Measurements from ENCODE around the gene BPNT1. TPM values are rescaled to one million over a fixed set of nuclear protein-coding genes. Genes with fewer than 3 reads are reported as not detected.
A peak's percentile ranks its signal among the peaks of the same experiment; 100 is the strongest.
"Not testable (repeated sequence)": the region's sequence is repeated elsewhere in the genome, so short reads cannot be mapped to it uniquely, and the experiment has no call there.

Gene BPNT1
- total RNA-seq, 2 experiments from 2014 or later: 1.1 to 2.5 TPM

DNA sequence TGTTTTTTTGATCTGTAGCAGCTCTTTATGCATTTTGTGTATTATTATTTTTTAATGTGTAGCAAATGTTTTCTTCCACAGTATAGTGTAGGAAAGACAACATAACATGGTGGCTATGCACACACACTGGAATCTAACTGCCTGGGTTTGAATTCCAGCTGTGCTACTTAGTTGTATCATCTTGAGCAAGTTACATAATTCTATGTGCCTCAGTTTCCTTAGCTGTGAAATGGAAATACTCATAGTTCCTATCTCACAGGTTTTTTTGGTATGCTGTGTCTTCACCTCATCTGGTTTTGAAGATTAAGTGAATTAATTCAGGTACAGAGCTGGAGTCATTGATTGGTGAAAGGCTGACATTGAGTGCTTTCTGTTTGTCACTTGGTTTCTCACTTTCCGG is 3.1 kb upstream of the BPNT1 start:
- H3K9me3 ChIP-seq (ENCODE audit: control insufficient read depth in 1 of 2, insufficient read depth in 1 of 2, low read length in 2 of 2): no peaks in the 10 kb centered on the region
- CTCF ChIA-PET: interaction anchor here (0.8 kb wide), 1 partner anchor 47 kb away, joined by 3 read pairs; the partner anchor contains the start of gene EPRS1
- peaks cover 28% of the 10 kb centered on the region for H3K4me1 Mint-ChIP-seq (ENCODE audit: low read depth)
- H3K4me3 Mint-ChIP-seq: peak overlapping the region; percentile 71
- intact Hi-C loops (cut with DNase I, micrococcal nuclease): loop anchor here in 1 of 2 experiments (10.0 kb wide), 1 partner anchor 918 kb away; the partner anchor contains the start of gene LYPLAL1
- POLR2A ChIA-PET: interaction anchor here (1.2 kb wide), 1 partner anchor 46 kb away, joined by 5 read pairs; the partner anchor contains the start of gene EPRS1
- H3K4me1 ChIP-seq (ENCODE audit: insufficient read depth, low read length): peaks cover 28% of the 10 kb centered on the region
- no peaks in the 10 kb centered on the region for H3K9me3 Mint-ChIP-seq
- peaks cover 29% of the 10 kb centered on the region for H3K36me3 Mint-ChIP-seq (ENCODE audit: low read depth)
- H3K27ac Mint-ChIP-seq: peak overlapping the region; percentile 79
- TF ChIP-seq, protein P1, sequence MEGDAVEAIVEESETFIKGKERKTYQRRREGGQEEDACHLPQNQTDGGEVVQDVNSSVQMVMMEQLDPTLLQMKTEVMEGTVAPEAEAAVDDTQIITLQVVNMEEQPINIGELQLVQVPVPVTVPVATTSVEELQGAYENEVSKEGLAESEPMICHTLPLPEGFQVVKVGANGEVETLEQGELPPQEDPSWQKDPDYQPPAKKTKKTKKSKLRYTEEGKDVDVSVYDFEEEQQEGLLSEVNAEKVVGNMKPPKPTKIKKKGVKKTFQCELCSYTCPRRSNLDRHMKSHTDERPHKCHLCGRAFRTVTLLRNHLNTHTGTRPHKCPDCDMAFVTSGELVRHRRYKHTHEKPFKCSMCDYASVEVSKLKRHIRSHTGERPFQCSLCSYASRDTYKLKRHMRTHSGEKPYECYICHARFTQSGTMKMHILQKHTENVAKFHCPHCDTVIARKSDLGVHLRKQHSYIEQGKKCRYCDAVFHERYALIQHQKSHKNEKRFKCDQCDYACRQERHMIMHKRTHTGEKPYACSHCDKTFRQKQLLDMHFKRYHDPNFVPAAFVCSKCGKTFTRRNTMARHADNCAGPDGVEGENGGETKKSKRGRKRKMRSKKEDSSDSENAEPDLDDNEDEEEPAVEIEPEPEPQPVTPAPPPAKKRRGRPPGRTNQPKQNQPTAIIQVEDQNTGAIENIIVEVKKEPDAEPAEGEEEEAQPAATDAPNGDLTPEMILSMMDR (IDR thresholded peaks at IDR 0.05): no peak
- peaks cover 2% of the 10 kb centered on the region for H3K36me3 ChIP-seq (ENCODE audit: insufficient read depth, low read length)
- H3K27me3 Mint-ChIP-seq: no peaks in the 10 kb centered on the region
- H3K27ac ChIP-seq (ENCODE audit: low read depth in 1 of 2, low read length in 2 of 2): no peak overlapping the region
- DNase-seq: no peak
- H3K4me3 ChIP-seq (ENCODE audit: low read length): no peak overlapping the region
- ATAC-seq (ENCODE audit: poor library complexity): no peak
- no peaks in the 10 kb centered on the region for H3K27me3 ChIP-seq (ENCODE audit: control insufficient read depth in 1 of 2, insufficient read depth in 2 of 2, low read length in 2 of 2)

DNA sequence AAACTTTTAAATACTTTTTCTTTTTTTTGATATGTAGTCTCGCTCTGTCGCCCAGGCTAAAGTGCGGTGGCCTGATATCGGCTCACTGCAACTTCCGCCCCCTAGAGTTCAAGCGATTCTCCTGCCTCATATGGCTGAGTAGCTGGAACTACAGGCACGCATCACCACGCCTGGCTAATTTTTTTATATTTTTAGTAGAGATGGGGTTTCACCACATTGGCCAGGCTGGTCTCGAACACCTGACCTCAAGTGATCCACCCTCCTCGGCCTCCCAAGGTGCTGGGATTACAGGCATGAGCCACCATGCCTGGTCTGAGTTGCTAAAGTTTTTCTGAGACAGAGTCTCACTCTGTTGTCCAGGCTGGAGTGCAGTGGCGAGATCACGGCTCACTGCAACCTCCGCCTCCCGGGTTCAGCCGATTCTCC is 3.3 kb downstream of the BPNT1 start:
- H3K4me1 ChIP-seq (ENCODE audit: insufficient read depth, low read length); H3K4me3 Mint-ChIP-seq; H3K27ac Mint-ChIP-seq; H3K27me3 Mint-ChIP-seq; CTCF ChIA-PET; POLR2A ChIA-PET; H3K9me3 Mint-ChIP-seq; H3K27me3 ChIP-seq (ENCODE audit: control insufficient read depth in 1 of 2, insufficient read depth in 2 of 2, low read length in 2 of 2); intact Hi-C loops (cut with DNase I, micrococcal nuclease); H3K36me3 ChIP-seq (ENCODE audit: insufficient read depth, low read length); H3K9me3 ChIP-seq (ENCODE audit: control insufficient read depth in 1 of 2, insufficient read depth in 1 of 2, low read length in 2 of 2); H3K27ac ChIP-seq (ENCODE audit: low read depth in 1 of 2, low read length in 2 of 2); H3K4me3 ChIP-seq (ENCODE audit: low read length); ATAC-seq (ENCODE audit: poor library complexity): not testable (repeated sequence)
- Mint-ChIP-seq H3K36me3 (ENCODE audit: low read depth) (peaks cover 32% of the 10 kb centered on the region), H3K4me1 (ENCODE audit: low read depth) (peaks cover 19% of the 10 kb centered on the region)
- DNase-seq: peak in 1 of 14 experiments; percentile 16

DNA sequence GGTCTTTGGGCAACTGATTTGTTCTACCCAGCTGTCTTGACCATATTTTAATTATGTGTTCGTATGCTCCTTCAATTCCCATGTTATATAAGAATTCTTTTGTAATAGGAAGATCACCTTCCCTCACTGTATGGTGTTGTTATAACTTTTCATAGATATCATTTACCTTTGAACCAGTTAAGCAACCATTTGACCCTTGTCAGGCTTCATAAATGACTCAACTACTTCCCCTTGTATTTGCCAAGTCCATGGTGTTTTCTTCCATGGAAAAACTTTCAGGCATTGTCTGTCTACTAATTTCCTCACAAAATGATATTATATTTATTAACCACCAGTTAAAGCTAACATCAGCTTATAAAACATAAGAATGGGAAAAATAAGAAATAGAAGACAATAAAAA is 5.1 kb downstream of the BPNT1 start:
- DNase-seq (no peak), ATAC-seq (ENCODE audit: poor library complexity) (no peak)
- Mint-ChIP-seq H3K4me1 (ENCODE audit: low read depth) (peaks cover 9% of the 10 kb centered on the region), H3K36me3 (ENCODE audit: low read depth) (peaks cover 41% of the 10 kb centered on the region), H3K27ac (no peak overlapping the region), H3K9me3 (no peaks in the 10 kb centered on the region), H3K27me3 (no peaks in the 10 kb centered on the region), H3K4me3 (no peak overlapping the region)
- CTCF ChIA-PET: no interaction called here
- intact Hi-C loops (cut with DNase I, micrococcal nuclease): no loop called here
- no peaks in the 10 kb centered on the region for H3K27me3 ChIP-seq (ENCODE audit: control insufficient read depth in 1 of 2, insufficient read depth in 2 of 2, low read length in 2 of 2)
- TF ChIP-seq, protein P1 (IDR thresholded peaks at IDR 0.05): no peak
- POLR2A ChIA-PET: no interaction called here
- H3K4me1 ChIP-seq (ENCODE audit: insufficient read depth, low read length): peaks cover 3% of the 10 kb centered on the region
- no peaks in the 10 kb centered on the region for H3K9me3 ChIP-seq (ENCODE audit: control insufficient read depth in 1 of 2, insufficient read depth in 1 of 2, low read length in 2 of 2)
- no peak overlapping the region for H3K27ac ChIP-seq (ENCODE audit: low read depth in 1 of 2, low read length in 2 of 2)
- peaks cover 5% of the 10 kb centered on the region for H3K36me3 ChIP-seq (ENCODE audit: insufficient read depth, low read length)
- no peak overlapping the region for H3K4me3 ChIP-seq (ENCODE audit: low read length)

DNA sequence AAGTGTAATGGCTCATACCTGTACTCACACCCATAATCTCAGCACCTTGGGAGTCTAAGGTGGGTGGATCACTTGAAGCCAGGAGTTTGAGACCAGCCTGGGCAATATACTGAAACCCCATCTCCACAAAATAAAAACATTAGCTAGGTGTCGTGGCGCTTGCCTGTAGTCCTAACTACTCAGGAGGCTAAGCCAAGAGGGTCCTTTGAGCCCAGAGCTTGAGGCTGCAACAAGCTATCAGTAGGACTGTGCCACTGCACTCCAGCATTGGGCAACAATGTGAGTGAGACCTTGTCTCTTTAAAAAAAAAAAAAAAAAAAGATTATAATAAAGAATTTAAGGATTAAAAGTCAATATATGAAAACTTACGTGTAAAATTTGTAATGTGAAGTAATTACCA is 11.7 kb downstream of the BPNT1 start:
- H3K4me3 Mint-ChIP-seq: no peak overlapping the region
- H3K9me3 Mint-ChIP-seq: no peaks in the 10 kb centered on the region
- POLR2A ChIA-PET: interaction anchor here (2.0 kb wide), 1 partner anchor 12 kb away, joined by 7 read pairs; the partner anchor contains the start of gene BPNT1
- Histone ChIP-seq H3K27me3 (ENCODE audit: control insufficient read depth in 1 of 2, insufficient read depth in 2 of 2, low read length in 2 of 2) (no peaks in the 10 kb centered on the region), H3K27ac (ENCODE audit: low read depth in 1 of 2, low read length in 2 of 2) (no peak overlapping the region), H3K36me3 (ENCODE audit: insufficient read depth, low read length) (peaks cover 16% of the 10 kb centered on the region), H3K4me1 (ENCODE audit: insufficient read depth, low read length) (no peaks in the 10 kb centered on the region), H3K9me3 (ENCODE audit: control insufficient read depth in 1 of 2, insufficient read depth in 1 of 2, low read length in 2 of 2) (no peaks in the 10 kb centered on the region), H3K4me3 (ENCODE audit: low read length) (no peak overlapping the region)
- H3K27ac Mint-ChIP-seq: no peak overlapping the region
- CTCF ChIA-PET: interaction anchor here (1.1 to 2.1 kb wide), 2 partner anchors 10 to 22 kb away, joined by 3 to 4 read pairs; no protein-coding TSS in a partner anchor
- ATAC-seq (ENCODE audit: poor library complexity): no peak
- H3K4me1 Mint-ChIP-seq (ENCODE audit: low read depth): no peaks in the 10 kb centered on the region
- no peaks in the 10 kb centered on the region for H3K27me3 Mint-ChIP-seq
- no peak for DNase-seq
- peaks cover 70% of the 10 kb centered on the region for H3K36me3 Mint-ChIP-seq (ENCODE audit: low read depth)
- TF ChIP-seq, protein P1 (IDR thresholded peaks at IDR 0.05): no peak
- intact Hi-C loops (cut with DNase I, micrococcal nuclease): no loop called here

All from CD4-positive, alpha-beta T cell (primary cell).